K562 (cell line): Measurements from ENCODE around the gene ACTL8. TPM values are rescaled to one million over a fixed set of nuclear protein-coding genes. Genes with fewer than 3 reads are reported as not detected.

Experiments
- ATAC-seq: fragments of 200-7000 bp; cut with Tn5 transposase; 3 replicates; pipeline ENCODE4 v1.9.1; 2020; ENCODE audit warnings: moderate library complexity
- BruUV-seq: library from RNA; stranded (reverse); fragments of 400-500 nt; replicated peaks from 2 replicates; lab custom pipeline; 2021; lab: Mats Ljungman, UMichigan
- CTCF ChIA-PET: fragments of 300-600 bp; formaldehyde crosslinking; extraction: SDS; loops from one replicate; lab custom pipeline; 2021; ENCODE audit warnings: low intra/inter-chr PET ratio; lab: Yijun Ruan, JAX
- POLR2A ChIA-PET: fragments of 300-600, 350-650 bp; sonication (Branson Sonifier 250); formaldehyde crosslinking; extraction: SDS; loops from one replicate; lab custom pipeline; 2021; ENCODE audit warnings: antibody characterized with exemption, inconsistent platforms; lab: Yijun Ruan, JAX
- DNase-seq, 4 experiments: peaks; one replicate each; pipeline versions ENCODE4 v3.0.0 to v3.0.0-alpha.2; 2011 to 2018; ENCODE audit warnings: low spot score in 3 of 4, mixed read lengths in 3 of 4; ENCODE audit errors: extremely low read depth in 1 of 4
- FAIRE-seq: peaks from 2 replicates; lab custom pipeline; 2011; peaks lifted over from hg19 to GRCh38; lab: Jason Lieb, UNC
- H2AFZ ChIP-seq: 2 replicates; pipeline ENCODE4 v1.6.0; 2011; ENCODE audit warnings: low read depth, low read length, control low read depth, inconsistent platforms
- H3K27ac ChIP-seq: fragments of 200-600 bp; 3 replicates; pipeline ENCODE4 v1.8.0; 2011; ENCODE audit warnings: low read depth, mild to moderate bottlenecking, control low read depth, inconsistent platforms, low read length, moderate library complexity, mixed read lengths; ENCODE audit errors: extremely low read depth
- H3K27me3 ChIP-seq, 2 experiments: fragments of 300-600 bp in 1 of 2; 2 replicates in 1 of 2; 3 replicates in 1 of 2; pipeline versions ENCODE4 v1.6.0 to v1.8.0; 2011; ENCODE audit warnings: inconsistent platforms in 2 of 2, low read length in 2 of 2, mild to moderate bottlenecking in 1 of 2, mixed read lengths in 1 of 2, moderate library complexity in 1 of 2; ENCODE audit not compliant: control insufficient read depth in 2 of 2, insufficient read depth in 2 of 2
- H3K36me3 ChIP-seq: fragments of 300-600 bp; 3 replicates; pipeline ENCODE4 v1.8.0; 2011; ENCODE audit warnings: mild to moderate bottlenecking, low read length, inconsistent platforms; ENCODE audit not compliant: control insufficient read depth, insufficient read depth
- H3K4me1 ChIP-seq, 2 experiments: fragments of 200-600 bp in 1 of 2; replicated peaks in 1 of 2; 2 replicates in 1 of 2; 3 replicates in 1 of 2; pipeline versions ENCODE4 v1.5.1 to v1.8.0; 2011; ENCODE audit warnings: inconsistent platforms in 2 of 2, low read length in 2 of 2, mild to moderate bottlenecking in 1 of 2, mixed read lengths in 1 of 2, moderate library complexity in 1 of 2; ENCODE audit not compliant: control insufficient read depth in 2 of 2, insufficient read depth in 2 of 2
- H3K4me2 ChIP-seq: 2 replicates; pipeline ENCODE4 v1.6.1; 2011; ENCODE audit warnings: low read length, control low read depth, inconsistent platforms, mixed read lengths; ENCODE audit not compliant: insufficient read depth
- H3K4me3 ChIP-seq: fragments of 200-600 bp; sonication (generic), shearing (Covaris generic); 2 replicates; pipeline ENCODE4 v1.5.1; 2016; ENCODE audit warnings: control low read depth, inconsistent platforms
- H3K79me2 ChIP-seq: fragments of 200-600 bp; 3 replicates; pipeline ENCODE4 v1.8.0; 2011; ENCODE audit warnings: low read length, inconsistent platforms; ENCODE audit not compliant: control insufficient read depth, insufficient read depth
- H3K9ac ChIP-seq, 2 experiments: 2 replicates each; pipeline versions ENCODE4 v1.6.0 to v1.6.1; 2011; ENCODE audit warnings: low read depth in 2 of 2, low read length in 2 of 2, control low read depth in 1 of 2, inconsistent platforms in 1 of 2, mild to moderate bottlenecking in 1 of 2, mixed read lengths in 1 of 2; ENCODE audit not compliant: insufficient read depth in 1 of 2
- H3K9me1 ChIP-seq: one replicate; pipeline ENCODE4 v1.6.0; 2011; ENCODE audit warnings: inconsistent platforms, mild to moderate bottlenecking, low read length, moderate library complexity; ENCODE audit not compliant: control insufficient read depth, insufficient read depth
- H3K9me3 ChIP-seq: replicated peaks from 2 replicates; pipeline ENCODE4 v1.5.1; 2011; ENCODE audit warnings: low read depth, low read length, inconsistent platforms; ENCODE audit not compliant: control insufficient read depth, insufficient read depth
- H4K20me1 ChIP-seq: replicated peaks from 2 replicates; pipeline ENCODE4 v1.6.1; 2011; ENCODE audit warnings: low read length, inconsistent platforms, mixed read lengths; ENCODE audit not compliant: control insufficient read depth, insufficient read depth
- ATF3 ChIP-seq, 2 experiments: fragments of 450-650 bp in 1 of 2; sonication (generic) in 1 of 2; formaldehyde crosslinking in 1 of 2; IDR thresholded peaks in 1 of 2; conservative IDR thresholded peaks in 1 of 2; 2 replicates each; pipeline versions ENCODE4 v1.6.1 to v1.8.1; 2016 to 2023; ENCODE audit warnings: mild to moderate bottlenecking in 2 of 2, moderate library complexity in 2 of 2, inconsistent platforms in 1 of 2, missing genetic modification reagents in 1 of 2
- CTCFL ChIP-seq: IDR thresholded peaks from 2 replicates; pipeline ENCODE4 v1.6.1; 2011; ENCODE audit warnings: borderline replicate concordance, low read depth, mild to moderate bottlenecking, moderate library complexity, low read length; ENCODE audit not compliant: insufficient read depth, poor library complexity, severe bottlenecking
- FOXJ2 ChIP-seq: fragments of 200-800 bp; sonication (Bioruptor generic); IDR thresholded peaks from 2 replicates; pipeline ENCODE4 v1.6.1; 2016; ENCODE audit warnings: missing genetic modification characterization, missing compliant biosample characterization
- IRF1 ChIP-seq: sonication (generic); formaldehyde crosslinking; IDR thresholded peaks from 2 replicates; pipeline ENCODE4 v1.8.0; 2022; ENCODE audit warnings: missing genetic modification reagents, mild to moderate bottlenecking, borderline replicate concordance
- MAFF ChIP-seq: IDR thresholded peaks from 2 replicates; pipeline ENCODE4 v1.6.1; 2012; ENCODE audit warnings: low read length, improper control_type of control experiment
- NR1H2 ChIP-seq: sonication (generic); formaldehyde crosslinking; IDR thresholded peaks from 2 replicates; pipeline ENCODE4 v1.4.0; 2020; ENCODE audit warnings: mild to moderate bottlenecking, missing genetic modification reagents
- PCBP1 ChIP-seq: fragments of 200-400 bp; formaldehyde crosslinking; IDR thresholded peaks from 2 replicates; pipeline ENCODE4 v1.6.1; 2018; ENCODE audit warnings: mild to moderate bottlenecking, low read depth, low read length; ENCODE audit not compliant: poor library complexity, severe bottlenecking
- RBM34 ChIP-seq: fragments of 200-400 bp; formaldehyde crosslinking; IDR thresholded peaks from 2 replicates; pipeline ENCODE4 v1.6.1; 2018; ENCODE audit warnings: low read length, borderline replicate concordance; ENCODE audit not compliant: insufficient read depth
- ZBTB1 ChIP-seq: sonication (generic); formaldehyde crosslinking; IDR thresholded peaks from 2 replicates; pipeline ENCODE4 v1.8.1; 2023; ENCODE audit warnings: missing genetic modification reagents, low read depth, mild to moderate bottlenecking, borderline replicate concordance
- ZKSCAN8 ChIP-seq: fragments of 200-800 bp; sonication (Bioruptor generic); IDR thresholded peaks from 2 replicates; pipeline ENCODE4 v1.6.1; 2016; ENCODE audit warnings: missing genetic modification characterization, missing compliant biosample characterization
- ZMIZ1 ChIP-seq, 2 experiments: fragments of 150-350 bp in 1 of 2; IDR thresholded peaks; 2 replicates each; pipeline ENCODE4 v1.6.1; 2012 to 2016; ENCODE audit warnings: low read depth in 2 of 2, low read length in 2 of 2, mild to moderate bottlenecking in 1 of 2, moderate library complexity in 1 of 2
- WGBS: fragments of 100-300 bp; shearing (Covaris generic); methylation state at CpG from one replicate; pipeline ENCODE4 v1.1.6; 2016; ENCODE audit warnings: low coverage, mixed read lengths; ENCODE audit not compliant: insufficient coverage; ENCODE audit errors: missing lambda C conversion rate; 5-methylcytosine and 5-hydroxymethylcytosine counted together
- in situ Hi-C: fragments of 300-500 bp; cut with MboI; formaldehyde crosslinking; loops from 4 replicates; pipeline ENCODE4 v1.15.0; 2018; ENCODE audit warnings: inconsistent platforms, mixed read lengths
- intact Hi-C: fragments of 100-400 bp; cut with micrococcal nuclease; formaldehyde crosslinking; loops from 2 replicates; pipeline ENCODE4 v1.14.2; 2022
- polyA plus RNA-seq, 8 experiments: library from polyadenylated mRNA; depleted of rRNA in 4 of 8; stranded (reverse) in 5 of 8; unstranded in 3 of 8; fragments of >200 nt; fragmentation: Nextera tagmentation in 2 of 8; fragmentation: Illumina TruSeq in 1 of 8; extraction: Ambion mirVana in 2 of 8; extraction: Trizol in 1 of 8; gene quantifications; 2 replicates each; pipeline versions ENCODE4 v1.2.1 to v1.2.3, GENCODE V29; 2011 to 2014; ENCODE audit warnings: inconsistent platforms in 1 of 8, missing spikeins in 1 of 8
- total RNA-seq, 7 experiments: library from RNA; depleted of rRNA in 6 of 7; stranded (reverse); fragments of >200 nt in 6 of 7; fragmentation: Illumina TruSeq in 2 of 7; extraction: Trizol in 2 of 7; gene quantifications; 2 replicates each; pipeline versions ENCODE4 v1.2.1 to v1.2.3, GENCODE V29; 2011 to 2021; ENCODE audit warnings: low replicate concordance in 1 of 7

ACTL8 gene
- total and polyA plus RNA-seq, 9 of the 15 experiments (the other 6 are each of a cell fraction or from before 2014, with no cell fraction given) = 0.30 to 3.3 (median 1.6) TPM

GRCh38 chr1:17816511-17816910 lies 61.4 kb downstream of the ACTL8 start (continued):
- TF ChIP-seq CTCFL = no peak

- Histone ChIP-seq H3K4me2 (no peak overlapping the region), H3K79me2 (no peaks in the 10 kb centered on the region), H3K9ac (no peak overlapping the region), H3K27ac (no peak overlapping the region), H3K27me3 (peaks cover 14 to 19% of the 10 kb centered on the region in 2 experiments), H3K4me1 (no peaks in the 10 kb centered on the region), H3K9me3 (no peaks in the 10 kb centered on the region), H3K9me1 (no peaks in the 10 kb centered on the region), H3K36me3 (no peaks in the 10 kb centered on the region), H2AFZ (no peak overlapping the region), H4K20me1 (peaks cover 8% of the 10 kb centered on the region; the same call in 1 of the 2 replicates), H3K4me3 (no peak overlapping the region)
- intact Hi-C loops (no loop called here), in situ Hi-C loops (no loop called here)
- TF ChIP-seq PCBP1 (no peak), MAFF (no peak), NR1H2 (CRISPR knock-in tag) (no peak), ZMIZ1 (IDR thresholded peaks at IDR 0.05; ENCODE audit: low read depth in 2 of 2, low read length in 2 of 2) (no peak), RBM34 (no peak), ZBTB1 (CRISPR knock-in tag) (no peak), ZKSCAN8 (no peak), IRF1 (CRISPR knock-in tag) (no peak), FOXJ2 (tag) (no peak), ATF3 (IDR thresholded peaks at IDR 0.05) (no peak), ATF3 (CRISPR knock-in tag; conservative IDR thresholded peaks at IDR 0.05) (no peak)
- FAIRE-seq (no peak), ATAC-seq (no peak), DNase-seq (no peak)
- WGBS = 1% methylated on average over 16 of the region's 17 CpGs
- ChIA-PET CTCF (no interaction called here), POLR2A (interaction anchor here (0.6 kb wide), 1 partner anchor 513 kb away, joined by 3 read pairs; no protein-coding TSS in a partner anchor)
- no TSS peak for BruUV-seq
Observed at GRCh38 chr1:17819129-17819802, 64.1 kb downstream of the ACTL8 start.
